Activated CD8-positive, alpha-beta memory T cell treated with anti-CD3 and anti-CD28 coated beads for 36 hours (primary cell): ENCODE results near the gene PHTF2. TPM values are rescaled to one million over a fixed set of nuclear protein-coding genes. Genes with fewer than 3 reads are reported as not detected.
"Not testable (repeated sequence)": the region's sequence is repeated elsewhere in the genome, so short reads cannot be mapped to it uniquely, and the experiment has no call there.

Experiments used
- CTCF ChIA-PET: fragments of 350-600 bp; sonication (Branson Sonifier 250); formaldehyde crosslinking; loops from one replicate; lab custom pipeline; 2021; ENCODE audit warnings: antibody characterized with exemption; lab: Charles Lee
- POLR2A ChIA-PET: fragments of 350-600 bp; sonication (Branson Sonifier 250); formaldehyde crosslinking; loops from one replicate; lab custom pipeline; 2021; ENCODE audit warnings: antibody characterized with exemption; lab: Charles Lee
- total RNA-seq, 2 experiments: library from RNA; stranded (reverse); gene quantifications; one replicate each; pipeline ENCODE4 v1.2.3, GENCODE V29; 2021

PHTF2 gene
- total RNA-seq = 10 to 100 TPM; 39.4 to 46.0 TPM

DNA sequence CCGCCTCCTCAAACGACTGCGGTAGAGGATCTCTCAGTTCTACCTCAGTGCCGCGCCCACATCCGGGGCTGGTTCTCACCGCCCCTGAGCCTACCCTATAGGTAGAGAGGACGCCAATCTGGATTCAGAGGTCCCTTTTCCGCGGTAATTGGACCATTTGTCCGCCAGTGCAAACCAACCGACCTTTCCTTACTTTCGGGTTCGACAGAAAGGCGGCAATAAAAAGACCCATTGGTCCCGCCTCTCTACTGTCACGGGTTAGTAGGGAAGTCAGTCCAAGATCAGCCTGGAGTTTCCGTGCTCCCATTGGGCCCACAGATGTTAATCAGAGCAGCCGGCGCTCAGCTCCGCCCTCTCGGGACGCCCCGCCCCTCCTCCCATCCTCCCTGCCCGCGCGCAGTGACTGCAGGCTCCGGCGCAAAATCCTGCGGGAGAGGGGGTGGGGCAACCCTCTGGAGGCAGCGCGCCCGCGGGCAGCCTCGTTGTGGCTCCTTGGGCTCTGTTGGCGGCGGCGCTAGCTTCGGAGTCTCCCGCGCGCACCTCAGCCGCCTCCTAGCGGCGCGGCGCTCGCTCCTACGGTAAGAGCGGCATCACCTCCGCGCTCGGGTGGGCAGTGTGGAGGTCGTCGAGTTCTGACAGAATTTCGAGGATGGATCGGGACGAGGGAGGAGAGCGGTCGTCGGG is at the start of gene PHTF2, which contains the start of gene TMEM60:
Gene PHTF2 (plus strand): TSS at position 380 of the 684 bp plus-strand sequence.
Gene TMEM60 (minus strand): TSS at position 41 of the 684 bp plus-strand sequence. CDS start 4,061 bp downstream, outside the sequence.
- ChIA-PET POLR2A (interaction anchor here (1.7 kb wide), 1 partner anchor 101 kb away, joined by 4 read pairs; no protein-coding TSS in a partner anchor), CTCF (interaction anchor here (0.6 to 1.4 kb wide), 3 partner anchors 20 to 222 kb away, joined by 3 to 5 read pairs (median 4); no protein-coding TSS in a partner anchor)

DNA sequence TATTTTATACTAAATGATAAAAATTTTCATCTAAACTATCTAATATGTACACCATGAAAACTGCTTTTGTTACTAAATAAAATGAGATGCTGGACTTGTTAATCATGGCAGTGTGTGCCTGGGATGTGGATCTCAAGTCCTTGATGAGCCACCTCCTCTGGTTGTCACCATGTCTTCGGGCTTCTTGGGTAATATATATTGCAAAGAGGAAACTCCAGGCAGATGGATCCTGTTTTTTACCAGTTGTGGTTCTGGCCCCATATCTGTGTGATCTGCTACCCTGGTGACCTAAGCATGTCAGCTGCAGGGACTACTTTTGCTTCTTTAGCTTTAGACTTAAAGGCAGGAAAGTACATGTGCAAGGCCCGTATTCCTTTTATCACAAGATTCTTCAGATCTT is 46.6 kb upstream of the PHTF2 start:
- ChIA-PET POLR2A (no interaction called here), CTCF (no interaction called here)

DNA sequence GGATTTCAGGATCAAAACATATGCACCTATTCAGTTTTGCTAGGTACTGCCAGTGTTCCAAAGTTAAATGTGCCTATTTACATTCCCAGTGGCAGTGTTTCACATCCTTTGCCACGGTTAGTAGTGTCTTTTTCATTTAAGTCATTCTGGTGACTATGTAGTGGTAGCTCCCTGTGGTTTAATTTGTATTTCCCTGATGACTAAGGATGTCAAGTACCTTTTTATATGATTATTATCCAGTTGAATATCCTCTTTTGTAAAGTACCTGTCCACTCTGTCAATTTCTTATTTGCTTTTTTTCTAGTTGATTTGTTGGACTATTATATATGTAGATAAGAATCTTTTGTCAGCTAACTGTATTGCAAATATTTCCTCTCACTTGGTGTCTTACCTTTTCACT is 45.4 kb upstream of the PHTF2 start:
- POLR2A ChIA-PET = no interaction called here
- CTCF ChIA-PET = interaction anchor here (0.9 kb wide), 1 partner anchor 102 kb away, joined by 4 read pairs; no protein-coding TSS in a partner anchor

DNA sequence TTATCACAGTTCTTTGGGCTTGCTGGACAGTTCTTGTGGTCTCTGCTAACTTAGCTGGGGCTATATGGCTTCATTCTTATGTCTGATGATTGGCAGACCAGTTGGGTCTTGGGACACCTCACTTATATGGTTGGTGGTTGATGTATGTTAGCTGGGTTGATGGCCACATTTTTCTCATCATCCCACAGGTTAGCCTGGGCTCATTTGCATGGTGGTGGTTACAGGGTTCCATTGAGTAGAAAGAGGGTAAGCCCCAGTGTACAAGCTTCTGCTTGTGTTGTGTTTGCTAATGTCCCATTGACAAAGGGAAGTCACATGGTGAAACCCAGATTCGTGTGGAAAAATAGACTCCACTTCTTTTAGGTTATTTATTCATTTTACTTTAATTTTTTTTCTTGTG is 41.0 kb upstream of the PHTF2 start:
- ChIA-PET CTCF (interaction anchor here (1.0 to 3.0 kb wide), 3 partner anchors 17 to 106 kb away, joined by 3 to 16 read pairs (median 4); no protein-coding TSS in a partner anchor), POLR2A (no interaction called here)

DNA sequence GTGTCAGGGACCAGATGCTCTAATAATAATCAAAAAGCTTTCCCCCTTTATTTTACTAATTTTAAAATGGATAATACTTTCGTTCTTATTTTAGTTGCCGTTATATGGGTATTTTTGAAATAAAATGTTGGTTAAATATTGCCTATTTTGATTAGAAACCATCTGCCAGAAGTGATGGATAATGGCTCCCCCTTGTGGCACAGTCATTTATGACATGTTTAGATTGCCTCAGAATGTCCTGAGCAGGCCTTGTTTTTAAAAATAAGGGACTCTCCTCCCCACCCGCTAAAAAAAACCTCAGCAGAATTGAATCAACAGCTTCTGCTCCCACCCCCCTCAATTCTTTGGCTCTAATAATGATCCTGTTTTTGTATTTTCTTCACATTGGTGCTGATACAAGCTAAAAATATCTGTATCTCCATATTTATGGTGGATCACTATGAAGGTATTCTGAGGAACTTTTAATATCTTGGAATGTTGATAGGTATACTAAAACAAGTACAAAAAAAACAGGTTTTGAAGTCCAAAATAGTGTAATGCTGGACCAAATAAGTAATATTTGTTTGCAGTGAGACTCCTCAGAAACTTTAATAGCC is 39.2 kb upstream of the PHTF2 start:
- POLR2A ChIA-PET = no interaction called here

DNA sequence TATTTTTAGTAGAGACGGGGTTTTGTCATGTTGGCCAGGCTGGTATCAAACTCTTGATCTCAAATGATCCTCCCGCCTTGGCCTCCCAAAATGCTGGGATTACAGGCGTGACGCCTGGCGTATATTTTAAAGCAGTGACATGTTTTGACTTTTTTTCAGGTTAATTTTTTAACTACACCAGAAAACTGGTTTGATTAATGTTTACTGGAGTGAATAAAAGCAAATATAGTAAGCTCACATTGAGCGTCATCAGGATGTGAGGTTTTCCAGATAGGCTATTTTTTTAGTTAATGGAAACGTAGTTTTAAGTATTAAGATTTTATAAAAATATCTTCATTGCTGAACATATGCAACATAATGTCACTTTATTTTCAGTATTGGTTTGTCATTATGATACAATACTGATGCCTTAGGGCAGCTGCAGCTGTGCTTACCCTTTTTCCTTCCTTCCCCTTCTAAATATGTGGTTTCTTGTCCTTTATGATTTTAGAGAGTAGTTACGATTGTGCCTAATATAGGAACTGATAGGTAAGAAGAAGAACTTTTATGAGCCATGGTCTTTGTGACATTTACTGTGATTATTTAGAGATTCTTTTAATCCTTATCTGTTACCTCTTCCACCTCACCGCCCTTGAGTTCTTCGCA is 37.6 kb upstream of the PHTF2 start:
- POLR2A ChIA-PET = interaction anchor here (0.5 kb wide), 1 partner anchor 255 kb away, joined by 3 read pairs; no protein-coding TSS in a partner anchor
- CTCF ChIA-PET = no interaction called here

More for the DNA sequence above, 39.2 kb upstream of the PHTF2 start:
- CTCF ChIA-PET = interaction anchor here (0.6 to 1.6 kb wide), 11 partner anchors 12 to 131 kb away, joined by 3 to 9 read pairs (median 3); no protein-coding TSS in a partner anchor

DNA sequence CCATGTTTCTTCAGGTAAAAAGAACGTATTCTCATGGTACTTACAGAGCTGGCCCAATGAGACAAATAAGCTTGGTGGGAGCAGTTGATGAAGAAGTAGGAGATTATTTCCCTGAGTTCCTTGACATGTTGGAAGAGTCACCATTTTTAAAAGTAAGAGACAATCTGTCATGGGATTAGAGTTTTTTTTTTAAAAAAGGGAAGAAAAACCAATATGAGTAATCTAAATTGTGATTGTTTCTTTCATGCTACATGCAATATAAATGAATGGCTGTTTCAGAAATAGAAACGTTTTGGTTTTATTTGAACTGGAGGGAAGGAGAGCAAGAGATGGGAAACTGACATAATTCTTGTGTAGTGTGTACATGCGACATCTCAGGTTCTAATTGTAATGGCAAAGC is 33.1 kb upstream of the PHTF2 start:
- ChIA-PET POLR2A (no interaction called here), CTCF (interaction anchor here (1.7 kb wide), 1 partner anchor 114 kb away, joined by 4 read pairs; no protein-coding TSS in a partner anchor)

DNA sequence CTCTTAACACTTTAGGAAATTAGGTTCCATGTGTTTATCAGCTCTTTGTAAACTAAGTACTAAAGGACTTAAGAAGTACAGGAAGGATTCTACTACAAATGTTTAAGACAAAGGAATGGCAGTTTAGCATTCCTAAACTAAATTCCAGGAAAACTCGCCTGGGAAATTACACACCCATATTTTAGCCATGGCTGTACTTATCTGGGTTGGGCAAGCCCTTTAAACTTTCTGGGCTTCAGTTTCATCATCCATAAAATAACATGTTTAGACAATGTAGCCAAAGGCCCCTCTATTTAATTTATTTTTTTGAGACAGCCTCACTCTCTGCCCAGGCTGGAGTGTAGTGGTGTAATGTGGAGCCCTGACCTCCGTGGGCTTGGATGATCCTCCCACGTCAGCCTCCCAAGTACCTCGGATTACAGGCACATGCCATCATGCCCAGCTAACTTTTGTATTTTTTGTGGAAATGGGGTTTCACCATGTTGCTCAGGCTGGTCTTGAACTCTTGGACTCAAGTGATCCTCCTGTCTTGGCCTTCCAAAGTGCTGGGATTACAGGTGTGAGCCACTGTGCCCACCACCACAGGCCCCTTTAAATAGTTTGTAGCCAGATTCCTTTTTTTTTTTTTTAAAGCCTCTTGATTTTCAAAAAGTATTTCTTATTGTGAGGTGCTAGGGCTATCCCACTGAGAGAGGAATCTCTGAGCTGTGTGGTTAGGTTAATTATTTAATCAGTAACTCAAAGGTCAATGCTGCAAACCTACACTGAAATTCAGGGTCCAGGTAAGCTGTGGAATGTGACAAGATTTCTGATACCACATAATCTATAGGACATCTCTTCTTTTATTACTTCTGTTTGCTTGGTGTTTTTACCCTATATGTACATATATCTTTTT is 32.4 kb upstream of the PHTF2 start:
- POLR2A ChIA-PET = no interaction called here

DNA sequence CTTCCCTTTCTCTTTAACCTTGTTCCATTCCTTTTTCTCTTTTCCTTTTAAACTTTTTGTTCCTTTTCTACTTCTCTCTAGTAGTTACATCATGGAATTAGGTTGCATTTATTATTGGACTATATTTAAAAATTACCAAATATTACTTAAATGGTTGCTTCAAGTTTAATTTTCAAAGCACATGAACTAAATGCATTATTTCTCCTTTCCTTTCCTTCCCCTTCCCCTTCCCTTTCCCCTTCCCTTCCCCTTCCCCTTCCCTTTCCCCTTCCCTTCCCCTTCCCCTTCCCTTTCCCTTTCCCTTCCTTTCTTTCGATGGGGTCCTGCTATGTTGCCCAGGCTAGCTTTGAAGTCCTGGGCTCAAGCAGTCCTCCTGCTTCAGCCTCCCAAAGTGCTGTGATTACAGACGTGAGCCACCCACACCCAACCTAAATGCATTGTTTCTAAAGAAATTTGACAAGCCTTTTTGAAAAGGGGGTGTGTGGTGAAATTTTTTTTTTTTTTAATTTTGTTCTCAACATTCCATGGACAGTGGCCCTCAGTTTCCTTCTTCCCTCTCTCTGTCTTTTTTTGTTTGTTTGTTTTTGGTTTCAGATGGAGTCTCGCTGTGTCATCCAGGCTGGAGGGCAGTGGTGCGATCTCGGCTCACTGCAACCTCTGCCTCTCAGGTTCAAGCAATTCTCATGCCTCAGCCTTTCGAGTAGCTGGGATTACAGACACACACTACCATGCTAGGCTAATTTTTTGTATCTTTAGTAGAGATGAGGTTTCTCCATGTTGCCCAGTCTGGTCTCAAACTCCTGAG is 31.6 kb upstream of the PHTF2 start:
- ChIA-PET CTCF (interaction anchor here (0.7 to 1.7 kb wide), 2 partner anchors 116 to 527 kb away, joined by 3 to 4 read pairs; no protein-coding TSS in a partner anchor), POLR2A (no interaction called here)

More for the DNA sequence above, 32.4 kb upstream of the PHTF2 start:
- CTCF ChIA-PET = interaction anchor here (0.7 to 1.7 kb wide), 2 partner anchors 115 to 526 kb away, joined by 3 to 4 read pairs; no protein-coding TSS in a partner anchor

DNA sequence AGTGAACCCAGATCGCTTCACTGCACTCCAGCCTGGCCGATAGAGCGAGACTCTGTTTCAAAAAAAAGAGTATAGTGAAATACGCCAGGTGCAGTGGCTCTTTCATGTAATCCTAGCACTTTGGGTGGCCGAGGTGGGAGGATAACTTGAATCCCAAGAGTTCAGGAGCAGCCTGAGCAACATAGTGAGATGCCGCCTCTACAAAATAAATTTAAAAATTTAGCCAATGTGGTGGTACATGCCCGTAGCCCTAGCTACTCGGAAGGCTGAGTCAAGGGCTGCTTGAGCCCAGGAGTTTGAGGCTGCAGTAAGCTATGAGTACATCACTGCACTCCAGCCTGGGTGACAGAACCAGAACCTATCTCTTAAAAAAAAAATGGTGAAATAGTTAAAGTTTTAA is 28.3 kb upstream of the PHTF2 start:
- ChIA-PET POLR2A (no interaction called here), CTCF (no interaction called here)

DNA sequence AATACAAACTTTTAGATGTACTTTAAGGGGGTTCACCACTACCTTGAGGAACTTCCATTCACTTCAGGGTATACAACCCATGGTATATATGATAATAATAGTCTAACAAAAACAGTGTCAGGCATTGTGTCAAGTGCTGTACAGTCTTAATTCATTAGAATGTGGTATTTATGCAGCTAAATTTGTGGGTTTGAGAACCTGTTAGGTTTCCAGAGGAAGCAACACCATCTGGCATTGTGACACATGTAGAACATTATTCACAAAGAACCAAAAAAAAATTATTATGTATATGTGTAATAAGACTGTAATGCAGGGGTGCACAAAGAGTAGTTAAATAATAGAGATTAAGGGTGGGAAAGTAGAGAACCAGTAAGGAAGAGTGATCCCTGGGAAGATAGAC is 26.7 kb upstream of the PHTF2 start:
- ChIA-PET POLR2A (no interaction called here), CTCF (interaction anchor here (0.6 to 0.8 kb wide), 2 partner anchors 13 to 119 kb away, joined by 3 to 4 read pairs; no protein-coding TSS in a partner anchor)

DNA sequence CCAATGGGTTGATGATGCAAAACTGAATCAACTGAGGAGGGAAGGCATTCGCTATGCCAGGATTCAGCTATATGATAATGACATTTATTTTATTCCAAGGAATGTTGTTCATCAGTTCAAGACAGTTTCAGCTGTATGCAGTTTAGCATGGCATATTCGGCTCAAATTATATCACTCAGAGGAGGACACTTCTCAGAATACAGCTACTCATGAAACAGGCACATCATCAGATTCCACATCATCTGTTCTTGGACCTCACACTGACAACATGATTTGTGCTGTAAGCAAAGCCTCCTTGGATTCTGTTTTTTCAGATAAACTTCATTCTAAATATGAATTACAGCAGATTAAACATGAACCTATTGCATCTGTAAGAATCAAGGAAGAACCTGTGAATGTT is 20.0 kb upstream of the PHTF2 start:
- CTCF ChIA-PET = interaction anchor here (1.5 kb wide), 1 partner anchor 20 kb away, joined by 4 read pairs; the partner anchor contains the start of genes PHTF2 and TMEM60
- POLR2A ChIA-PET = no interaction called here

DNA sequence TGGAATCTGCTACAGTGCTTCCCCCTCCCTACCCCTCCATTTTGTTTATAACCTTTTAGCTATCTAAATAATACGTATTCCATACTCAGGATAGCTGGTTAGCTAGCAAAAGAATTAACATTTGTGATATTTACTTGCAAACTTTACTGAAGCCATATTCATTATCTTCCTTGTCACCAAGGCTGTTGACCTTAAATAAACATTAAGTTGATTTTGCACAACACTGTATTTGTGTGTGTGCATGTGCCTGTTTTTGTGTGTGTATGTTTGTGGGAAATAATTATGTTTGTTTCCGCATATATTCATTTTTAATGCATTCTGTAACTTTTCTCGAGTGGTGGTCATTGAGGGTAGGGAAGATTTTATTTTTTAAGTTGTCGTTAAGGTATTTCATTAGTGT is 16.2 kb upstream of the PHTF2 start:
- ChIA-PET CTCF (no interaction called here), POLR2A (no interaction called here)

DNA sequence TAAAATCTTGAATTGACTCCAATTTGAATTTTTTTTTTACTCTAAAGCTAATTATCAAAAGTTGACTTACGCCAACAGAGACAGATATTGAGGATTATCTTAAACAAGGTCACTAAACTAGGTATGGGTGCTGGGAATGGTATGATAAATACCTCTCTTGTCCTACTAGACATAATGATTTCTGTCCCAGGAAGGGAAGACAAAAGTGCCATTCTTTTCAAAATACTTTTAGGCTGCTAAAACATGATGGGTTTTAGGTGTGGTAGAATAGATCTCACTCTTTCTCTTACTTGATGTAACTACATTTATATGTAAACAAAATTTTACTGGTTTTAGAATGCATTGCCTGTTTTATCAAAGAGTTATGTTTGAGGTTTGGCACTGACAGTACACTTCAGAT is 15.5 kb upstream of the PHTF2 start:
- CTCF ChIA-PET = no interaction called here
- POLR2A ChIA-PET = interaction anchor here (0.6 kb wide), 1 partner anchor 103 kb away, joined by 3 read pairs; no protein-coding TSS in a partner anchor

DNA sequence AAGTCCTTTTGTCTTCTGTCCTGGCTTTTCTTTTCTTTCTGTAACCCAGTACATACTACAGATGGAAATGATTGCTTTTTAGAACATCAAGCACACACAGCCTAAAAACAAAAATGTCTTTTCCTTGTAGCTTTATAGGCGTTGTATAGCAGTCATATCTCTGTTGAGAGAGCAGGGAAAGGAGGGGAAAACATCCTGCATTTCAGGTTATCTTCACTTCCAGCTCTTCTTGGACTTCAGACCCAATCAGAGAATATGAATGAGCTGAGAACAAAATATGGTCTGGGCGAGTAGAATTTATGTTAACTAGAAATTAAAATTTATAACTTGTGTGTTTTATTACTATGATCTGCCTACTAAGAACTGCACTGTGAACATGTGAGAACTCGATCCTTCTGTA is 15.0 kb upstream of the PHTF2 start:
- POLR2A ChIA-PET = interaction anchor here (0.6 kb wide), 1 partner anchor 103 kb away, joined by 3 read pairs; no protein-coding TSS in a partner anchor
- CTCF ChIA-PET = no interaction called here

DNA sequence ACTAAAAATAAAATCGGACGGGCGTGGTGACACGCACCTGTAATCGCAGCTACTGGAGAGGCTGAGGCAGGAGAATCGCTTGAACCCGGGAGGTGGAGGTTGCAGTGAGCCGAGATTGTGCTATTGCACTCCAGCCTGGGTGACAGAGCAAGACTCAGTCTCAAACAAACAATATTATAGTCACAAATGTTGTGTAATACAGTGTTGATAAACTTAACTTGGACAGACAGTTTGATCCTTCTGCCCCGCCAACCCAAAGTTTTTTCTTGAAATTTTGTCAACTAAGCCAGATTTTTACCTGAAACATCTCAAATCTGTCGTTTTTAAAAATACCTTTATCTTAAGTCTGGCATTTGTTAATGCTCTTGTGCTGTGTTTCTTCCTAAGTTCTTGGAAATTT is 14.1 kb upstream of the PHTF2 start:
- CTCF ChIA-PET, POLR2A ChIA-PET: not testable (repeated sequence)

DNA sequence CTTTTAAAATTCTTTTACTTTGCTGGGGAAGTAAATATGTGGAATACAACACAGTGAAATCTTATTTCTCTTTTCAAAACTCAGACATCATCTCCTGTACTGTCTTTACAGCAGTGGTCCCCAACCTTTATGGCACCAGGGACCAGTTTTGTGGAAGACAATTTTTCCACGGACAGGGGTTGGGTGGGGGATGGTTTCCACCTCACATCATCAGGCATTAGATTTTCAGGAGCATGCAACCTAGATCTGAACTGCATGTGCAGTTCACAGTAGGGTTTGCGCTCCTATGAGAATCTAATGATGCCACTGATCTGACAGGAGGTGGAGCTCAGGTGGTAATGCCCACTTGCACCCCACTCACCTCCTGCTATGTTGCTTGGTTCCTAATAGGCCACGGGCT is 12.6 kb upstream of the PHTF2 start:
- CTCF ChIA-PET = no interaction called here
- POLR2A ChIA-PET = no interaction called here

DNA sequence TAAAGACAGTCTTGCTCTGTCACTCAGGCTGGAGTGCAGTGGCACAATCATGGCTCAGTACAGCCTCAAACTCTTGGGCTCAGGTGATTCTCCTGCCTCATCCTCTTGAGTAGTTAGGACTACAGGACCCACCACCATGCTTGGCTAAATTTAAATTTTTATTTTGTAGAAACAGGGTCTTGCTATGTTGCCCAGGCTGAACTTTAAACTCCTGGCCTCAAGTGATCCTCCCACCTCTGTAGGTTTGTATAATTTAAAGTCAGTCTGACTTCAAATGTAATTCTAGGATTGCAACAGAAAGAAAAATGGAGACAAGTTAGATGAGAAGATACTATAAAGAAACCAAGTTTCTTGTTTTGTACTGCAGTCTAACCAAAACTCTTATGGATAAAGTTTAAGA is 11.8 kb upstream of the PHTF2 start:
- CTCF ChIA-PET = no interaction called here
- POLR2A ChIA-PET = no interaction called here
